D721Med (cell line): ENCODE data around the gene TFEC.
"Not testable (repeated sequence)": the region's sequence is repeated elsewhere in the genome, so short reads cannot be mapped to it uniquely, and the experiment has no call there.

Experiments
- DNase-seq: peaks from one replicate; pipeline ENCODE4 v3.0.0; 2011; ENCODE audit warnings: low spot score; ENCODE audit not compliant: insufficient read length
- FAIRE-seq: peaks from 2 replicates; lab custom pipeline; 2011; peaks lifted over from hg19 to GRCh38; lab: Jason Lieb, UNC
- CTCF ChIP-seq: IDR thresholded peaks from 2 replicates; pipeline ENCODE4 v1.5.1; 2012; ENCODE audit warnings: mild to moderate bottlenecking, control low read depth; ENCODE audit not compliant: insufficient read depth; ENCODE audit errors: missing control alignments

Gene TFEC

GRCh38 chr7:115933471-115933870 is 97.1 kb downstream of the TFEC start:
- no peak for DNase-seq
- FAIRE-seq = no peak
- no peak for TF ChIP-seq CTCF

GRCh38 chr7:115932880-115933279 is 97.7 kb downstream of the TFEC start:
- TF ChIP-seq CTCF = no peak
- FAIRE-seq = no peak
- DNase-seq = no peak

GRCh38 chr7:115930184-115930583 is 100.4 kb downstream of the TFEC start:
- FAIRE-seq, DNase-seq: not testable (repeated sequence)

GRCh38 chr7:115929736-115930135 is 100.8 kb downstream of the TFEC start:
- not testable (repeated sequence) for FAIRE-seq, DNase-seq

GRCh38 chr7:115924411-115924810 is 106.2 kb downstream of the TFEC start:
- FAIRE-seq (no peak), DNase-seq (no peak)
- no peak for TF ChIP-seq CTCF

GRCh38 chr7:115920367-115920766 is 110.2 kb downstream of the TFEC start:
- no peak for FAIRE-seq
- no peak for DNase-seq
- TF ChIP-seq CTCF = no peak

- no peak for TF ChIP-seq CTCF
- DNase-seq (no peak), FAIRE-seq (no peak)
Observed at GRCh38 chr7:115914951-115915350, 115.6 kb downstream of the TFEC start.

- no peak for TF ChIP-seq CTCF
- no peak for FAIRE-seq
- no peak for DNase-seq
Observed at GRCh38 chr7:115911465-115911864, 119.1 kb downstream of the TFEC start.
